Colonic mucosa (tissue), 4 donors: ENCODE data around the gene CNN1. TPM values are rescaled to one million over a fixed set of nuclear protein-coding genes. Genes with fewer than 3 reads are reported as not detected.
"Not testable (repeated sequence)": the region's sequence is repeated elsewhere in the genome, so short reads cannot be mapped to it uniquely, and the experiment has no call there.

Experiments used
- DNase-seq: peaks from one replicate; pipeline ENCODE4 v3.0.0-alpha.2; 2020
- H3K27ac ChIP-seq: fragments of 200-600 bp; one replicate; pipeline ENCODE4 v1.8.0; 2021
- H3K27me3 ChIP-seq: fragments of 200-600 bp; one replicate; pipeline ENCODE4 v1.8.0; 2021
- H3K36me3 ChIP-seq: fragments of 200-600 bp; one replicate; pipeline ENCODE4 v1.8.0; 2021
- H3K4me1 ChIP-seq: fragments of 200-600 bp; one replicate; pipeline ENCODE4 v1.8.0; 2021; ENCODE audit warnings: mild to moderate bottlenecking
- H3K4me3 ChIP-seq: fragments of 200-600 bp; one replicate; pipeline ENCODE4 v1.8.0; 2021
- H3K9ac ChIP-seq, 2 donors: one replicate each; pipeline ENCODE4 v1.7.0; 2013; ENCODE audit warnings: control low read depth in 2 of 2, low read depth in 2 of 2, low read length in 2 of 2
- H3K9me3 ChIP-seq: fragments of 200-600 bp; one replicate; pipeline ENCODE4 v1.8.0; 2021
- intact Hi-C: fragments of 100-400 bp; cut with DNase I; formaldehyde crosslinking; loops from one replicate; pipeline ENCODE4 v1.14.1; 2022
- total RNA-seq, 2 donors: library from RNA; stranded (reverse); fragmentation: NEBNext Ultra II Directional in 1 of 2; extraction: Animal tissue kit (Norgen Biotek cat#: 25700) in 1 of 2; gene quantifications; one replicate each; pipeline ENCODE4 v1.2.1, GENCODE V29; 2021
- TF ChIP-seq, protein P1 (sequence below): fragments of 200-600 bp; IDR thresholded peaks from one replicate; pipeline ENCODE4 v1.8.0; 2022; ENCODE audit warnings: antibody characterized with exemption, mild to moderate bottlenecking
- donor health status: healthy.
- donor health status: DM: no; HTN: no; CAD: no.
- donor health status: DM: no; HTN: no; CAD: no.

The CNN1 gene
- total RNA-seq, 2 donors from 2014 or later: 10.7 to 354 TPM

- Histone ChIP-seq H3K4me3 (no peak overlapping the region), H3K4me1 (no peaks in the 10 kb centered on the region), H3K36me3 (no peaks in the 10 kb centered on the region), H3K9me3 (no peaks in the 10 kb centered on the region), H3K9ac (no peak overlapping the region), H3K27ac (no peak overlapping the region), H3K27me3 (no peaks in the 10 kb centered on the region)
- TF ChIP-seq, protein P1, sequence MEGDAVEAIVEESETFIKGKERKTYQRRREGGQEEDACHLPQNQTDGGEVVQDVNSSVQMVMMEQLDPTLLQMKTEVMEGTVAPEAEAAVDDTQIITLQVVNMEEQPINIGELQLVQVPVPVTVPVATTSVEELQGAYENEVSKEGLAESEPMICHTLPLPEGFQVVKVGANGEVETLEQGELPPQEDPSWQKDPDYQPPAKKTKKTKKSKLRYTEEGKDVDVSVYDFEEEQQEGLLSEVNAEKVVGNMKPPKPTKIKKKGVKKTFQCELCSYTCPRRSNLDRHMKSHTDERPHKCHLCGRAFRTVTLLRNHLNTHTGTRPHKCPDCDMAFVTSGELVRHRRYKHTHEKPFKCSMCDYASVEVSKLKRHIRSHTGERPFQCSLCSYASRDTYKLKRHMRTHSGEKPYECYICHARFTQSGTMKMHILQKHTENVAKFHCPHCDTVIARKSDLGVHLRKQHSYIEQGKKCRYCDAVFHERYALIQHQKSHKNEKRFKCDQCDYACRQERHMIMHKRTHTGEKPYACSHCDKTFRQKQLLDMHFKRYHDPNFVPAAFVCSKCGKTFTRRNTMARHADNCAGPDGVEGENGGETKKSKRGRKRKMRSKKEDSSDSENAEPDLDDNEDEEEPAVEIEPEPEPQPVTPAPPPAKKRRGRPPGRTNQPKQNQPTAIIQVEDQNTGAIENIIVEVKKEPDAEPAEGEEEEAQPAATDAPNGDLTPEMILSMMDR: no peak
- DNase-seq: no peak
- intact Hi-C loops: loop anchor here (2.0 kb wide), 1 partner anchor 25 kb away; no protein-coding TSS in a partner anchor
Observed at GRCh38 chr19:11563532-11563931, 24.9 kb downstream of the CNN1 start.

DNA sequence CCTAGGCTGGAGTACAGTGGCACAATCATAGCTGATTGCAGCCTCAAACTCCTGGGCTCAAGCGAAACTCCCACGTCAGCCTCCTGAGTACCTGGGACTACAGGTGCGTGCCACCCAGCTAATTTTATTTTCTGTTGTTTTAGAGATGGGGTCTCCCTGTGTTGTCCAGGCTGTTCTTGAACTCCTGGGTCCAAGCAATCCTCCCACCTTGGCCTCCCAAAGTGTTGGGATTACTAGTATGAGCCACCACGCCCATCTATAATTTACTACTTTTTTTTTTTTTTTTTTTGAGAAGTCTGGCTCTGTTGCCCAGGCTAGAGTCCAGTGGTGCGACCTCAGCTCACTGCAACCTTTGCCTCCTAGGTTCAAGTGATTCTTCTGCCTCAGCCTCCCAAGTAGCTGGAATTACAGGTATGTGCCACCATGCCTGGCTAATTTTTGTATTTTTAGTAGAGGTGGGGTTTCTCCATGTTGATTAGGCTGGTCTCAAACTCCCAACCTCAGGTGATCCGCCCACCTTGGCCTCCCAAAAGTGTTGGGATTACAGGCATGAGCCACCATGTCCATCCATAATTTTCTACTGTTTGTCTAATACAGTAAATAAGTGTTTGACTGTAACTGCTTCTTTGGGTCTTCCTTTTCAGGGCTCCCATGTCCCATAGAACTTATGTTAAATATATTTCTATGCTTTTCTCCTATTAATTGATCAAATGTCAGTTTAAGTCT lies 25.6 kb downstream of the CNN1 start:
- H3K4me3 ChIP-seq, H3K9me3 ChIP-seq, H3K4me1 ChIP-seq, DNase-seq, H3K36me3 ChIP-seq, H3K27ac ChIP-seq, H3K27me3 ChIP-seq, H3K9ac ChIP-seq, intact Hi-C loops: not testable (repeated sequence)

GRCh38 chr19:11565649-11565980 lies 27.0 kb downstream of the CNN1 start:
- H3K4me3 ChIP-seq, H3K9ac ChIP-seq, DNase-seq, H3K9me3 ChIP-seq, H3K27ac ChIP-seq, H3K4me1 ChIP-seq, intact Hi-C loops, H3K36me3 ChIP-seq, H3K27me3 ChIP-seq: not testable (repeated sequence)

DNA sequence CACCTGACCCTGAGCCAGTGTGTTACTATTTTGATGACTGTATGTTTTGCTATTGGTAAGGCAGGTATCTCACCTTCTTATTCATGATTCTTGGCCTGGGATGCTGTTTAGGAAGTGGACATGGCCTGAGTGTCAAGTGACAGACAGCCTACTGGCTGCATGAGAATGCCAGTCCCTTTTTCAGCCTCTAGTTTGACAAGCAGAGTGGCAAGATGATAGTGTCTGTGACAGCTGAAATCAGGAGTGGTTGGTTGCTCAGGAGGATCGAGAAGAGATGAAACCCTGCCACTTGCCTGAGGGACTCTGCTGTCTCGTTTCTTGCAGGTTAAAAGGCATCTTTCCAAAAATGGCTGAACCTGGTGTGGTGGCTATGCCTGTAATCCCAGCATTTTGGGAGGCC lies 27.5 kb downstream of the CNN1 start:
- H3K9me3 ChIP-seq: no peaks in the 10 kb centered on the region
- H3K9ac ChIP-seq: no peak overlapping the region
- H3K4me1 ChIP-seq: no peaks in the 10 kb centered on the region
- intact Hi-C loops: no loop called here
- TF ChIP-seq, protein P1: no peak
- no peak for DNase-seq
- H3K4me3 ChIP-seq: no peak overlapping the region
- H3K36me3 ChIP-seq: no peaks in the 10 kb centered on the region
- H3K27me3 ChIP-seq: no peaks in the 10 kb centered on the region
- no peak overlapping the region for H3K27ac ChIP-seq

GRCh38 chr19:11570039-11570462 lies 31.4 kb downstream of the CNN1 start:
- no peak overlapping the region for H3K9ac ChIP-seq

DNA sequence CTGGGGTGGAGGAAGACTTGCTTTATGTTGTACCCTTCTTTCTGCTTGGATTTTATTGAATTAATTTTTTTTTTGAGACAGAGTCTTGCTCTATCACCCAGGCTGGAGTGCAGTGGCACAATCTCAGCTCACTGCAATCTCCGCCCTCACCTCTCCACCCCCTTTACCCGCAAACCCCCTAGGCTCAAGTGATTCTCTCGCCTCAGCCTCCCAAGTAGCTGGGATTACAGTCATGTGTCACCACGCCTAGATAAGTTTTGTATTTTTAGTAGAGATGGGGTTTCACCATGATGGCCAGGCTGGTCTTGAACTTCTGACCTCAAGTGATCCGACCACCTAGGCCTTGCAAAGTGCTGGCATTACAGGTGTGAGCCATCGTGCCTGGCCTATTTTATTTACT lies 34.7 kb downstream of the CNN1 start:
- H3K9ac ChIP-seq, H3K9me3 ChIP-seq, H3K27me3 ChIP-seq, H3K36me3 ChIP-seq, H3K4me1 ChIP-seq, intact Hi-C loops, DNase-seq, H3K4me3 ChIP-seq, H3K27ac ChIP-seq: not testable (repeated sequence)

More at GRCh38 chr19:11570039-11570462, 31.4 kb downstream of the CNN1 start:
- Histone ChIP-seq H3K4me3 (no peak overlapping the region), H3K9me3 (no peaks in the 10 kb centered on the region), H3K27ac (no peak overlapping the region), H3K27me3 (no peaks in the 10 kb centered on the region), H3K36me3 (no peaks in the 10 kb centered on the region), H3K4me1 (no peaks in the 10 kb centered on the region)
- no peak for DNase-seq
- intact Hi-C loops: no loop called here
- TF ChIP-seq, protein P1: no peak

DNA sequence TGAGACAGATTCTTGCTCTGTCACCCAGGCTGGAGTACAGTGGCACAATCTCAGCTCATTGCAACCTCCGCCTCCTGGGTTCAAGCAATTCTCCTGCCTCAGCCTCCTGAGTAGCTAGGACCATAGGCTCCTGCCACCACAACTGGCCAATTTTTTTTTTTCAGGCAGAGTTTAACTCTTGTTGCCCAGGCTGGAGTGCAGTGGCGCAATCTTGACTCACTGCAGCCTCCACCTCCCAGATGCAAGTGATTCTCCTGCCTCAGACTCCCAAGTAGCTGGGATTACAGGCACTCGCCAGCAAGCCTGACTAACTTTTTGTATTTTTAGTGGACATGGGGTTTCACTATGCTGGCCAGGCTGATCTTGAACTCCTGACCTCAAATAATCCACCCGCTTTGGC lies 35.1 kb downstream of the CNN1 start:
- intact Hi-C loops, H3K9me3 ChIP-seq: not testable (repeated sequence)

More for the DNA sequence above, 35.1 kb downstream of the CNN1 start:
- not testable (repeated sequence) for H3K27me3 ChIP-seq, H3K4me1 ChIP-seq, H3K36me3 ChIP-seq, H3K4me3 ChIP-seq, H3K27ac ChIP-seq, H3K9ac ChIP-seq, DNase-seq
